GM12873 (cell line): ENCODE data around the gene CNN3.

Experiments
- CTCF ChIP-seq: IDR thresholded peaks from 2 replicates; pipeline ENCODE4 v1.5.1; 2012; ENCODE audit warnings: low read depth, mild to moderate bottlenecking, moderate library complexity, low read length, control low read depth; ENCODE audit not compliant: insufficient read depth; ENCODE audit errors: missing control alignments

The CNN3 gene

GRCh38 chr1:94949681-94950661, 23.1 kb upstream of the CNN3 start:
- TF ChIP-seq CTCF, result no peak

- TF ChIP-seq CTCF, result no peak
Observed at GRCh38 chr1:94947437-94947836, 20.5 kb upstream of the CNN3 start.

- no peak for TF ChIP-seq CTCF
Observed at GRCh38 chr1:94946886-94947285, 20.0 kb upstream of the CNN3 start.

GRCh38 chr1:94942171-94943128, 15.5 kb upstream of the CNN3 start:
- no peak for TF ChIP-seq CTCF

- TF ChIP-seq CTCF, result no peak
Observed at GRCh38 chr1:94940738-94941137, 13.8 kb upstream of the CNN3 start.

- TF ChIP-seq CTCF, result no peak
Observed at GRCh38 chr1:94937820-94938219, 10.9 kb upstream of the CNN3 start.
